GM19193 (cell line): ENCODE data around the gene TMTC4.

Source experiments
- POLR2A ChIP-seq: IDR thresholded peaks from 4 replicates; pipeline ENCODE4 v1.6.1; 2011; ENCODE audit not compliant: insufficient read depth, insufficient read length; ENCODE audit errors: extremely low read depth

TMTC4 gene

GRCh38 chr13:100581030-100581429 lies 93.6 kb downstream of the TMTC4 start:
- no peak for TF ChIP-seq POLR2A

- TF ChIP-seq POLR2A: no peak
These were observed 94.5 kb downstream of the TMTC4 start for GRCh38 chr13:100580045-100580444.

- TF ChIP-seq POLR2A: no peak
These were observed 101.5 kb downstream of the TMTC4 start for GRCh38 chr13:100573121-100573520.

GRCh38 chr13:100566543-100566942 lies 108.1 kb downstream of the TMTC4 start:
- no peak for TF ChIP-seq POLR2A

GRCh38 chr13:100565286-100565685 lies 109.3 kb downstream of the TMTC4 start:
- no peak for TF ChIP-seq POLR2A

- no peak for TF ChIP-seq POLR2A
These were observed 110.0 kb downstream of the TMTC4 start for GRCh38 chr13:100564444-100565223.

- TF ChIP-seq POLR2A: no peak
These were observed 110.8 kb downstream of the TMTC4 start for GRCh38 chr13:100563779-100564178.

- no peak for TF ChIP-seq POLR2A
These were observed 112.9 kb downstream of the TMTC4 start for GRCh38 chr13:100561599-100562204.

GRCh38 chr13:100561158-100561499 lies 113.5 kb downstream of the TMTC4 start:
- TF ChIP-seq POLR2A: no peak

- TF ChIP-seq POLR2A: no peak
These were observed 114.0 kb downstream of the TMTC4 start for GRCh38 chr13:100560498-100561157.

GRCh38 chr13:100559886-100560285 lies 114.7 kb downstream of the TMTC4 start:
- no peak for TF ChIP-seq POLR2A
